IMR-90 (cell line): Measurements from ENCODE around the gene CPEB1. TPM values are rescaled to one million over a fixed set of nuclear protein-coding genes. Genes with fewer than 3 reads are reported as not detected.
A peak's percentile ranks its signal among the peaks of the same experiment; 100 is the strongest.

Experiments
- ATAC-seq: fragments of 200-7000 bp; cut with Tn5 transposase; 2 replicates; pipeline ENCODE4 v1.9.1; 2020; ENCODE audit warnings: low read depth, mild to moderate bottlenecking, moderate library complexity
- BruUV-seq: library from RNA; stranded (reverse); fragments of 400-500 nt; replicated peaks from 2 replicates; lab custom pipeline; 2021; lab: Mats Ljungman, UMichigan
- CTCF ChIA-PET: fragments of 300-600 bp; formaldehyde crosslinking; extraction: SDS; loops from one replicate; lab custom pipeline; 2021; ENCODE audit warnings: antibody characterized with exemption; lab: Yijun Ruan, JAX
- POLR2A ChIA-PET: fragments of 300-600 bp; sonication (Branson Sonifier 250); formaldehyde crosslinking; loops from one replicate; lab custom pipeline; 2022; ENCODE audit warnings: antibody characterized with exemption; ENCODE audit not compliant: unreplicated experiment; lab: Charles Lee
- DNase-seq: peaks from one replicate; pipeline ENCODE4 v3.0.0; 2013
- H2AFZ ChIP-seq: replicated peaks from 2 replicates; pipeline ENCODE3; 2013; ENCODE audit warnings: low read length, mild to moderate bottlenecking; ENCODE audit not compliant: poor library complexity
- H2AK5ac ChIP-seq: 2 replicates; pipeline ENCODE4 v1.6.1; 2013; ENCODE audit warnings: low read depth, low read length, inconsistent platforms
- H2AK9ac ChIP-seq: replicated peaks from 2 replicates; pipeline ENCODE3; 2013; ENCODE audit warnings: mild to moderate bottlenecking, low read depth, low read length, moderate library complexity; ENCODE audit not compliant: poor library complexity
- H2BK120ac ChIP-seq: 2 replicates; pipeline ENCODE4 v1.6.1; 2013; ENCODE audit warnings: low read depth, low read length, inconsistent platforms
- H2BK15ac ChIP-seq: 3 replicates; pipeline ENCODE4 v1.6.1; 2013; ENCODE audit warnings: low read depth, low read length, inconsistent platforms
- H2BK20ac ChIP-seq: 2 replicates; pipeline ENCODE4 v1.6.1; 2013; ENCODE audit warnings: low read depth, mild to moderate bottlenecking, inconsistent platforms, low read length, moderate library complexity
- H2BK5ac ChIP-seq: 2 replicates; pipeline ENCODE4 v1.6.1; 2013; ENCODE audit warnings: mild to moderate bottlenecking, low read depth, low read length, inconsistent platforms; ENCODE audit not compliant: poor library complexity, severe bottlenecking
- H3K14ac ChIP-seq: replicated peaks from 2 replicates; pipeline ENCODE4 v1.6.1; 2013; ENCODE audit warnings: low read depth, low read length, inconsistent platforms
- H3K18ac ChIP-seq: 2 replicates; pipeline ENCODE4 v1.6.1; 2013; ENCODE audit warnings: low read depth, low read length, control low read depth
- H3K23ac ChIP-seq: 2 replicates; pipeline ENCODE4 v1.6.1; 2013; ENCODE audit warnings: low read depth, low read length, inconsistent platforms
- H3K27ac ChIP-seq: 2 replicates; pipeline ENCODE4 v1.5.1; 2013; ENCODE audit warnings: mild to moderate bottlenecking, control low read depth, low read length; ENCODE audit not compliant: insufficient read depth
- H3K27me3 ChIP-seq: 2 replicates; pipeline ENCODE4 v1.6.1; 2013; ENCODE audit warnings: low read length; ENCODE audit not compliant: control insufficient read depth, insufficient read depth
- H3K36me3 ChIP-seq: 2 replicates; pipeline ENCODE4 v1.6.1; 2013; ENCODE audit warnings: low read length, mixed read lengths; ENCODE audit not compliant: control insufficient read depth, insufficient read depth
- H3K4ac ChIP-seq: 2 replicates; pipeline ENCODE4 v1.6.1; 2013; ENCODE audit warnings: low read depth, low read length, inconsistent platforms
- H3K4me1 ChIP-seq: 2 replicates; pipeline ENCODE4 v1.6.1; 2013; ENCODE audit warnings: low read length, mixed read lengths; ENCODE audit not compliant: control insufficient read depth, insufficient read depth
- H3K4me2 ChIP-seq: 2 replicates; pipeline ENCODE4 v1.6.1; 2013; ENCODE audit warnings: low read depth, mild to moderate bottlenecking, control low read depth, low read length, moderate library complexity
- H3K4me3 ChIP-seq: 2 replicates; pipeline ENCODE4 v1.5.1; 2013; ENCODE audit warnings: low read depth, mild to moderate bottlenecking, control low read depth, low read length, moderate library complexity; ENCODE audit not compliant: insufficient read depth
- H3K56ac ChIP-seq: 2 replicates; pipeline ENCODE4 v1.6.1; 2013; ENCODE audit warnings: low read length, inconsistent platforms; ENCODE audit not compliant: insufficient read depth; ENCODE audit errors: extremely low read depth
- H3K79me1 ChIP-seq, 2 experiments: 2 replicates each; pipeline ENCODE4 v1.6.1; 2013; ENCODE audit warnings: low read length in 2 of 2, inconsistent platforms in 1 of 2, low read depth in 1 of 2
- H3K9ac ChIP-seq: 2 replicates; pipeline ENCODE4 v1.6.1; 2013; ENCODE audit warnings: low read depth, low read length, control low read depth
- H3K9me1 ChIP-seq: 2 replicates; pipeline ENCODE4 v1.6.1; 2013; ENCODE audit warnings: low read length, inconsistent platforms; ENCODE audit not compliant: insufficient read depth
- H3K9me3 ChIP-seq: 2 replicates; pipeline ENCODE4 v1.6.1; 2013; ENCODE audit warnings: low read length; ENCODE audit not compliant: control insufficient read depth, insufficient read depth
- H4K20me1 ChIP-seq: 2 replicates; pipeline ENCODE4 v1.6.1; 2013; ENCODE audit warnings: low read length, inconsistent platforms; ENCODE audit not compliant: insufficient read depth
- H4K5ac ChIP-seq: 2 replicates; pipeline ENCODE4 v1.6.1; 2013; ENCODE audit warnings: mild to moderate bottlenecking, low read depth, low read length, control low read depth
- H4K8ac ChIP-seq, 2 experiments: 2 replicates each; pipeline ENCODE4 v1.6.1; 2013; ENCODE audit warnings: low read depth in 2 of 2, low read length in 2 of 2, control low read depth in 1 of 2, inconsistent platforms in 1 of 2
- H4K91ac ChIP-seq: 2 replicates; pipeline ENCODE4 v1.6.1; 2013; ENCODE audit warnings: low read depth, low read length, inconsistent platforms; ENCODE audit not compliant: insufficient read depth
- CEBPB ChIP-seq: IDR thresholded peaks from 2 replicates; pipeline ENCODE4 v1.6.1; 2012; ENCODE audit warnings: low read depth, low read length, improper control_type of control experiment
- CHD1 ChIP-seq: IDR thresholded peaks from 2 replicates; pipeline ENCODE4 v1.6.1; 2012; ENCODE audit warnings: low read depth, low read length, improper control_type of control experiment
- CTCF ChIP-seq: conservative IDR thresholded peaks from 2 replicates; pipeline ENCODE4 v1.5.1; 2012; ENCODE audit warnings: mild to moderate bottlenecking, low read depth, low read length, improper control_type of control experiment
- POLR2A ChIP-seq: IDR thresholded peaks from 2 replicates; pipeline ENCODE4 v1.6.1; 2012; ENCODE audit warnings: mild to moderate bottlenecking, low read depth, low read length
- WGBS, 2 experiments: methylation state at CpG; one replicate each; pipeline versions ENCODE4 v1.1.5 to v1.1.7; 2013; ENCODE audit warnings: missing lambda C conversion rate in 2 of 2; ENCODE audit not compliant: insufficient read length in 1 of 2; ENCODE audit errors: extremely low coverage in 2 of 2; 5-methylcytosine and 5-hydroxymethylcytosine counted together
- dilution Hi-C: fragments of 300-500 bp; cut with HindIII; formaldehyde crosslinking; loops from one replicate; pipeline ENCODE4 v1.14.3; 2018; ENCODE audit warnings: low sequenced_read_pairs; ENCODE audit not compliant: unreplicated experiment
- in situ Hi-C: fragments of 300-500 bp; cut with MboI; formaldehyde crosslinking; loops from 3 replicates; pipeline ENCODE4 v1.14.3; 2019; ENCODE audit warnings: low sequenced_read_pairs, inconsistent platforms, mixed read lengths
- intact Hi-C: fragments of 100-400 bp; cut with micrococcal nuclease; formaldehyde crosslinking; loops from 2 replicates; pipeline ENCODE4 v1.10.0; 2022
- polyA plus RNA-seq, 3 experiments: library from polyadenylated mRNA; depleted of rRNA; stranded (reverse); fragments of >200 nt; gene quantifications; 2 replicates each; pipeline ENCODE4 v1.2.3, GENCODE V29; 2012; ENCODE audit warnings: low replicate concordance in 1 of 3
- total RNA-seq: library from RNA; depleted of rRNA; stranded (reverse); fragments of >200 nt; gene quantifications from 2 replicates; pipeline ENCODE4 v1.2.3, GENCODE V29; 2012

Gene CPEB1
- total and polyA plus RNA-seq, 2 of the 4 experiments (the other 2 are of a cell fraction): 8.9 to 12.5 TPM

DNA sequence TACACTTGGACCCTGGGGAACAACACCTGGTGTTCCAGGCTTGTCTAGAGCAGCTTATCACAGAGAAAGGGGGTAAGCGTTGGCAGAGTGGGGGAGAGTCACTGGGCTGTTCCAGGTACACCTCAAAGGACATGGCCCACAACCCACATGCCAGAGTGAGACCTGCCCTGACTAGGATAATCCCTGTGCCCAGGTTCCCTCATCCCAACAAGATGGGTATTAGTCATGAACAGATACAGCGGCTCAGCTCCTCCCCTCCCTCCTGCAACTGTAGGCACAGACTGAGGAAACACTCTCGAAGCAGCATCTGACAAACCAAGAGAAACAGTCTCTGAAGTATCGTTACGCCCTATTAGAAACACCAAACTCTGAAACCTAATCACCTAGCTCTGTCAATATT is 74.9 kb downstream of the CPEB1 start:
- Histone ChIP-seq H3K4ac (no peak overlapping the region), H4K91ac (no peak overlapping the region), H3K27me3 (0 out of 2 replicates have a peak, but pooled peaks cover 2% of the 10 kb centered on the region), H3K4me2 (peak overlapping the region; percentile 49; the same call in 1 of the 2 replicates), H2BK20ac (no peak overlapping the region), H4K8ac (no peak overlapping the region; a peak in 1 of 4 replicates), H3K9ac (no peak overlapping the region), H2BK5ac (no peak overlapping the region), H3K4me3 (no peak overlapping the region), H3K18ac (no peak overlapping the region), H2AK9ac (no peak overlapping the region), H3K23ac (no peak overlapping the region), H3K14ac (no peak overlapping the region), H2AK5ac (no peak overlapping the region), H2BK120ac (no peak overlapping the region), H3K79me1 (peaks cover 0 to 7% of the 10 kb centered on the region in 2 experiments; a peak in 1 of 4 replicates), H3K56ac (no peak overlapping the region), H3K9me3 (no peaks in the 10 kb centered on the region), H2BK15ac (no peak overlapping the region), H4K5ac (no peak overlapping the region), H4K20me1 (no peaks in the 10 kb centered on the region), H2AFZ (peak overlapping the region; percentile 96), H3K36me3 (no peaks in the 10 kb centered on the region), H3K9me1 (peaks cover 4% of the 10 kb centered on the region; the same call in 1 of the 2 replicates), H3K4me1 (peaks cover 8% of the 10 kb centered on the region), H3K27ac (no peak overlapping the region)
- BruUV-seq: no TSS peak
- dilution Hi-C loops: no loop called here
- POLR2A ChIA-PET: interaction anchor here (1.0 kb wide), 1 partner anchor 12 kb away, joined by 4 read pairs; no protein-coding TSS in a partner anchor
- in situ Hi-C loops: no loop called here
- DNase-seq (peak; percentile 8), ATAC-seq (peak; percentile 2; the same call in 1 of the 2 replicates)
- CTCF ChIA-PET: interaction anchor here (0.7 kb wide), 1 partner anchor 11 kb away, joined by 5 read pairs; no protein-coding TSS in a partner anchor
- 52% methylated on average over 4 of the region's 5 CpGs; no CpG with 5 or more reads in 1 of the 2 experiments for WGBS, 2 experiments
- TF ChIP-seq CTCF: no peak
- TF ChIP-seq POLR2A: no peak
- no peak for TF ChIP-seq CHD1
- no peak for TF ChIP-seq CEBPB
- intact Hi-C loops: no loop called here
